Measurements from ENCODE around the gene TIA1. TPM values are rescaled to one million over a fixed set of nuclear protein-coding genes. Genes with fewer than 3 reads are reported as not detected.
A peak's percentile ranks its signal among the peaks of the same experiment; 100 is the strongest.
"Not testable (repeated sequence)": the region's sequence is repeated elsewhere in the genome, so short reads cannot be mapped to it uniquely, and the experiment has no call there.

Gene TIA1
- total RNA-seq, 2 experiments from 2014 or later: 87.0 to 88.0 TPM

- no peak for DNase-seq
- peaks cover 3% of the 10 kb centered on the region for H3K9me3 Mint-ChIP-seq
- peaks cover 34% of the 10 kb centered on the region for H3K36me3 Mint-ChIP-seq
- peaks cover 6% of the 10 kb centered on the region for H3K27me3 Mint-ChIP-seq
- H3K27ac Mint-ChIP-seq: no peak overlapping the region
- peak overlapping the region; percentile 20 for H3K4me3 Mint-ChIP-seq
- peaks cover 51% of the 10 kb centered on the region for H3K4me1 Mint-ChIP-seq
These were observed 4.4 kb downstream of the TIA1 start for GRCh38 chr2:70243806-70244584.

GRCh38 chr2:70242552-70242951, 5.9 kb downstream of the TIA1 start:
- H3K4me3 Mint-ChIP-seq: no peak overlapping the region
- H3K4me1 Mint-ChIP-seq: peaks cover 50% of the 10 kb centered on the region
- H3K36me3 Mint-ChIP-seq: peaks cover 34% of the 10 kb centered on the region
- H3K27me3 Mint-ChIP-seq: no peaks in the 10 kb centered on the region
- peaks cover 3% of the 10 kb centered on the region for H3K9me3 Mint-ChIP-seq
- no peak for DNase-seq
- H3K27ac Mint-ChIP-seq: no peak overlapping the region

GRCh38 chr2:70241340-70241739, 7.1 kb downstream of the TIA1 start:
- H3K27me3 Mint-ChIP-seq: no peaks in the 10 kb centered on the region
- peaks cover 3% of the 10 kb centered on the region for H3K9me3 Mint-ChIP-seq
- H3K4me1 Mint-ChIP-seq: peaks cover 44% of the 10 kb centered on the region
- no peak overlapping the region for H3K27ac Mint-ChIP-seq
- DNase-seq: no peak
- no peak overlapping the region for H3K4me3 Mint-ChIP-seq
- peaks cover 31% of the 10 kb centered on the region for H3K36me3 Mint-ChIP-seq

DNA sequence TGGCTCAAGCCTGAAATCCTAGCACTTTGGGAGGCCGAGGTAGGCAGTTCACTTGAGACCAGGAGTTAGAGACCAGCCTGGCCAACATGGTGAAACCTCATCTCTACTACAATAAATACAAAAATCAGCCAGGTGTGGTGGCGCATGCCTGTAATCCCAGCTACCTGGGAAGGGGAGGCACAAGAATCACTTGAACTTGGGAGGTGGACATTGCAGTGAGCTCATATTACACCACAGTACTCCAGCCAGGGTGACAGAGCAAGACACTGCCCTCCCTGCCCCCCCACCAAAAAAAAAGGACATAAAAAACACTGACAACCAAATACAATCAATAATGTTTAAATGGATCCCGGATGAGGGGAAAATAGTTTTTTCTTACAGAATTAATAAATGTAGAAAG, 7.8 kb downstream of the TIA1 start:
- DNase-seq: no peak
- Mint-ChIP-seq H3K4me3 (no peak overlapping the region), H3K36me3 (peaks cover 26% of the 10 kb centered on the region), H3K4me1 (peaks cover 38% of the 10 kb centered on the region), H3K27ac (no peak overlapping the region), H3K9me3 (peaks cover 3% of the 10 kb centered on the region), H3K27me3 (no peaks in the 10 kb centered on the region)

GRCh38 chr2:70233926-70234325, 14.5 kb downstream of the TIA1 start:
- peaks cover 5% of the 10 kb centered on the region for H3K36me3 Mint-ChIP-seq
- H3K27ac Mint-ChIP-seq: no peak overlapping the region
- H3K9me3 Mint-ChIP-seq: no peaks in the 10 kb centered on the region
- H3K27me3 Mint-ChIP-seq: no peaks in the 10 kb centered on the region
- peaks cover 4% of the 10 kb centered on the region for H3K4me1 Mint-ChIP-seq
- no peak overlapping the region for H3K4me3 Mint-ChIP-seq
- no peak for DNase-seq

GRCh38 chr2:70226781-70227180, 21.6 kb downstream of the TIA1 start:
- DNase-seq: no peak
- H3K36me3 Mint-ChIP-seq: peaks cover 15% of the 10 kb centered on the region
- no peaks in the 10 kb centered on the region for H3K27me3 Mint-ChIP-seq
- H3K4me3 Mint-ChIP-seq: no peak overlapping the region
- H3K4me1 Mint-ChIP-seq: peaks cover 9% of the 10 kb centered on the region
- H3K27ac Mint-ChIP-seq: peak overlapping the region; percentile 47
- H3K9me3 Mint-ChIP-seq: no peaks in the 10 kb centered on the region

DNA sequence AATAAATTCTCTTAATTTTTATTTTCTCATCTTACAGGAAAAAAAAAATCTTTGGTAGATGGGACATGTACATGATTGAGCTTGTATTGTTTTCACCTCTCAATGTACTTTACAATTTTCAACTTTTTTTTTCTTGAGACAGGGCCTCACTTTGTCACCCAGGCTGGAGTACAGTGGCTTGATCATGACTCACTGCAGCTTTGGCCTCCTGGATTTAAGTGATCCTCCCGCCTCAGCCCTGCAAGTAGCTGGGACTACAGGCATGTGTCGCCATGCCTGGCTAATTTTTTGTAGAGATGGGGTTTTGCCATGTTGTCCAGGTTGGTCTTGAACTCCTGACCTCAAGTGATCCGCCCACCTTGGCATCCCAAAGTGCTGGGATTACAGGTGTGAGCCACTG, 25.1 kb downstream of the TIA1 start:
- DNase-seq, H3K9me3 Mint-ChIP-seq, H3K4me3 Mint-ChIP-seq, H3K27ac Mint-ChIP-seq, H3K27me3 Mint-ChIP-seq: not testable (repeated sequence)
- H3K4me1 Mint-ChIP-seq: peaks cover 16% of the 10 kb centered on the region
- H3K36me3 Mint-ChIP-seq: peaks cover 33% of the 10 kb centered on the region

- Mint-ChIP-seq H3K27me3 (no peaks in the 10 kb centered on the region), H3K4me3 (no peak overlapping the region), H3K4me1 (peaks cover 28% of the 10 kb centered on the region), H3K36me3 (peaks cover 16% of the 10 kb centered on the region), H3K27ac (peak overlapping the region; percentile 12), H3K9me3 (no peaks in the 10 kb centered on the region)
- DNase-seq: no peak
These were observed 33.4 kb downstream of the TIA1 start for GRCh38 chr2:70214953-70215549.

GRCh38 chr2:70214365-70214764, 34.1 kb downstream of the TIA1 start:
- H3K9me3 Mint-ChIP-seq: no peaks in the 10 kb centered on the region

DNA sequence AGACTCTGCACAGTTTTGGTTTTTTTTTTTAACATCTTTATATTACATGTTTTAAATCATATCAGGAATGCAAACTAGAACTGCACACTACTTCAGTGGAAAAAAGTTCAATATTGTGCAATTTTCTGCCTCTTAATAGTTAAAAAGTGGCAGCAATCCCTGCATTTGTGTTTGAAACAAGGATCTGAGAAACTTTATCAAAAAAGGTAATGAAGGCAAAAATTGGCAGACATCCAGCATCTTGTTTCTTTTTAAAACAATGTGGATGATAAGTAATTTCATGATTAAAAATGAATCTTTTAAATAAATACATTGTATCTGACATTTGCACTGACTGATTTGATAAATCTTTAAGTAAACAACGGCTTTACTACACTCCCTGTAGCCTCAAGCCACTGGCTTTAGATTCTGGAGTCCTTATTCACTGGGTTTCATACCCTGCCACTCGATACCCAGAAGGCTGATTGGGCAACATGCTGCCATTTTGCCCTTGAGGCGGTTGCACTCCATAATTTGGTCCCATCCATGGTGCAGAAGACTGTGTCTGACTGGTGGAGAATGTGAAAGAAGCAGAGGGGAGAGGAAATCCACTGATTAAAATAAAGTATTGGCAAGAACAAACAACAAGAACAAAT, 36.0 kb downstream of the TIA1 start:
- Mint-ChIP-seq H3K36me3 (peaks cover 4% of the 10 kb centered on the region), H3K4me1 (peaks cover 16% of the 10 kb centered on the region), H3K27me3 (no peaks in the 10 kb centered on the region), H3K4me3 (no peak overlapping the region), H3K9me3 (no peaks in the 10 kb centered on the region), H3K27ac (no peak overlapping the region)
- no peak for DNase-seq

More at GRCh38 chr2:70214365-70214764, 34.1 kb downstream of the TIA1 start:
- Mint-ChIP-seq H3K27ac (peak overlapping the region; percentile 12), H3K4me3 (no peak overlapping the region), H3K4me1 (peaks cover 30% of the 10 kb centered on the region), H3K27me3 (no peaks in the 10 kb centered on the region), H3K36me3 (peaks cover 15% of the 10 kb centered on the region)
- DNase-seq: no peak

GRCh38 chr2:70211595-70211994, 36.8 kb downstream of the TIA1 start:
- no peak overlapping the region for H3K27ac Mint-ChIP-seq
- H3K36me3 Mint-ChIP-seq: peaks cover 4% of the 10 kb centered on the region
- no peaks in the 10 kb centered on the region for H3K27me3 Mint-ChIP-seq

GRCh38 chr2:70204452-70204851, 44.0 kb downstream of the TIA1 start:
- H3K27me3 Mint-ChIP-seq: no peaks in the 10 kb centered on the region
- H3K9me3 Mint-ChIP-seq: peaks cover 2% of the 10 kb centered on the region
- H3K4me3 Mint-ChIP-seq: no peak overlapping the region
- H3K27ac Mint-ChIP-seq: no peak overlapping the region
- no peak for DNase-seq
- H3K36me3 Mint-ChIP-seq: no peaks in the 10 kb centered on the region
- H3K4me1 Mint-ChIP-seq: no peaks in the 10 kb centered on the region

More at GRCh38 chr2:70211595-70211994, 36.8 kb downstream of the TIA1 start:
- DNase-seq: no peak
- no peak overlapping the region for H3K4me3 Mint-ChIP-seq
- H3K9me3 Mint-ChIP-seq: no peaks in the 10 kb centered on the region
- peaks cover 16% of the 10 kb centered on the region for H3K4me1 Mint-ChIP-seq

GRCh38 chr2:70203086-70203485, 45.3 kb downstream of the TIA1 start:
- Mint-ChIP-seq H3K36me3 (no peaks in the 10 kb centered on the region), H3K27ac (no peak overlapping the region), H3K4me3 (no peak overlapping the region), H3K27me3 (no peaks in the 10 kb centered on the region), H3K9me3 (peaks cover 2% of the 10 kb centered on the region), H3K4me1 (no peaks in the 10 kb centered on the region)
- no peak for DNase-seq

DNA sequence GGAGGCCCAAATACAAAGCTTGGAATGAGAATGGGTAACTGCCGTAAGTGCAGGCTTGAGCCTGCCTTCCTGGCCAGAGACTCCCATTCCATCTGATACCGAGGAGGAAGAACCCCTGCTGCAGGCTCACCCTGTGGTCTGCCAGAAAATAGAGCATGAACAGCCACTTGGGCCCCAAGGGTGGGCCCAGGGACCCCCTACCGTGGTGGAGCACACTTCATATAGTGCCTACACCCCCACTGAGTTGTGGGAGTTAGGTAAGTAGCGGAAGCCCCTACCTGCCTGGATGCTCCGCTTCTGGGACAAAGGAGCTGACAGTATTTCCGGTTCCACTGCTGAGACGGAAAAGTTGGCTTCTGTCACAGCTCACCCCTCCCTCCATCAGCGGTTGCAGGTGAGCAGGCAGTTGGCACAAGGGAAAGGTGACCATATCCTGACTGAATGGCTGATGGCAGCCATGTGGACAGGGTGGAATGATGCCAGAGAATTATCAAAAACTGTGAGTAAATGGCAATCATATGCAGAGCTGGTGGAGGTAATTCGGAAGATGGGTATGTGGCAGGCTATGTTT, 46.1 kb downstream of the TIA1 start:
- Mint-ChIP-seq H3K4me1 (no peaks in the 10 kb centered on the region), H3K4me3 (no peak overlapping the region), H3K9me3 (peaks cover 2% of the 10 kb centered on the region), H3K36me3 (no peaks in the 10 kb centered on the region), H3K27ac (no peak overlapping the region), H3K27me3 (no peaks in the 10 kb centered on the region)
- no peak for DNase-seq

DNA sequence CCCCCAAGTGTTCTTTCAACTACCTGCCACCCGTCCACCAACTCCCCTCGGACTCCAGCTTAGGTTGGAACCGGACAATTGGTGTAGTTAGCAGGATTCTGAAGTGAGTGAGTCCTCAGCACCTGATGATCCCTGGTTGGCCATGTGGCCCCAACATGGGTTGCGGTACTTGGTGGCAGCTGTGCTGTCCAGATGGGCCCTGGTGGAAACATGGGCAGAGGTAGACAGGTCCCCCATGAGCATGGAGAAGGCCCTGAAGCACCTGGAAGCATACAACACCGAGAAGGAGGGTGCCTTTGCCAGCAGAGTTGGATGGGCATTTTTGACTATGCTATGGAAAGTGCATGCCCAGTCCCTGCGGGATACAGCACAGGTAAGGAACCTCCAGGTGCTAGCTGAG, 46.6 kb downstream of the TIA1 start:
- no peaks in the 10 kb centered on the region for H3K4me1 Mint-ChIP-seq
- peaks cover 2% of the 10 kb centered on the region for H3K9me3 Mint-ChIP-seq
- DNase-seq: no peak
- H3K27me3 Mint-ChIP-seq: no peaks in the 10 kb centered on the region
- H3K27ac Mint-ChIP-seq: no peak overlapping the region
- H3K4me3 Mint-ChIP-seq: no peak overlapping the region
- no peaks in the 10 kb centered on the region for H3K36me3 Mint-ChIP-seq
